Testis (tissue), 2 donors: Measurements from ENCODE around the gene TIAM1.

Experiments used
- CTCF ChIP-seq, 3 experiments: fragments of 450-650 bp in 2 of 3; fragments of 200-600 bp in 1 of 3; sonication (generic) in 1 of 3; IDR thresholded peaks; one replicate each; pipeline ENCODE4 v1.5.1; 2016 to 2019; ENCODE audit warnings: antibody characterized with exemption in 3 of 3, mild to moderate bottlenecking in 2 of 3, moderate library complexity in 1 of 3
- POLR2A ChIP-seq: fragments of 450-650 bp; IDR thresholded peaks from one replicate; pipeline ENCODE4 v1.6.1; 2017; ENCODE audit warnings: antibody characterized with exemption, mild to moderate bottlenecking, moderate library complexity

DNA sequence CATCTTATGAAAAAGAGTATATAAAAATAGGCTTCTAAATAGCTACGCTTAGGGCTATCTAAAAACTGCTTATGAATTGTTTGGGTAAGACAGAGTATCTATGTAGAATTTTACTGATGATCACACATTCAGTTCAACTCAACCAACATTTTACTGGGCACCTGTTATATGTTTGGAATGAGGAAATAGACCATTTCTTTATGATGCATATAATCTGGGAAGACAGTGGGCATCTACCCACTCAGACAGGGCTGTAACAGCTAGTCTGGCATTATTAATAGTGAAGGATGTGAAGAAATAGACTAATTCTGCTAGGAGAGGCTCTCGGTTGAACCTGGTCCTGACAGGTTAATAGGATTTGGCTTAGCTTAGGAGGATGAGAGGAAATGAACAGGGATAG, 56.9 kb downstream of the TIAM1 start:
- TF ChIP-seq CTCF (IDR thresholded peaks at IDR 0.05), result no peak
- TF ChIP-seq POLR2A, result no peak
